HepG2 (cell line): ENCODE data around the gene MGAT1. TPM values are rescaled to one million over a fixed set of nuclear protein-coding genes. Genes with fewer than 3 reads are reported as not detected.

Source experiments
- AKAP8 ChIP-seq: sonication (generic); formaldehyde crosslinking; IDR thresholded peaks from 2 replicates; pipeline ENCODE4 v1.5.1; 2020; ENCODE audit warnings: mild to moderate bottlenecking, missing genetic modification reagents
- DMAP1 ChIP-seq: IDR thresholded peaks from 2 replicates; pipeline ENCODE4 v1.6.1; 2016
- ELF3 ChIP-seq: IDR thresholded peaks from 2 replicates; pipeline ENCODE4 v1.6.1; 2016; ENCODE audit warnings: missing genetic modification reagents, missing compliant biosample characterization
- FOXC1 ChIP-seq: sonication (generic); formaldehyde crosslinking; IDR thresholded peaks from 2 replicates; pipeline ENCODE4 v1.8.0; 2022; ENCODE audit warnings: mild to moderate bottlenecking, missing genetic modification reagents, borderline replicate concordance
- GABPB1 ChIP-seq: IDR thresholded peaks from 2 replicates; pipeline ENCODE4 v1.6.1; 2016; ENCODE audit warnings: mild to moderate bottlenecking, missing genetic modification reagents, moderate library complexity, missing compliant biosample characterization
- HOXA7 ChIP-seq: sonication (generic); formaldehyde crosslinking; IDR thresholded peaks from 2 replicates; pipeline ENCODE4 v1.8.1; 2022; ENCODE audit warnings: mild to moderate bottlenecking, missing genetic modification reagents, moderate library complexity
- MIER2 ChIP-seq: IDR thresholded peaks from 2 replicates; pipeline ENCODE4 v1.6.1; 2016; ENCODE audit warnings: missing biosample characterization, missing genetic modification reagents
- NCOA5 ChIP-seq: sonication (generic); formaldehyde crosslinking; IDR thresholded peaks from 2 replicates; pipeline ENCODE4 v1.4.0; 2020; ENCODE audit warnings: missing genetic modification reagents
- RBM22 ChIP-seq: fragments of 200-400 bp; formaldehyde crosslinking; optimal IDR thresholded peaks from 2 replicates; pipeline ENCODE3; 2017; ENCODE audit warnings: mild to moderate bottlenecking, low read length, moderate library complexity
- THAP11 ChIP-seq: IDR thresholded peaks from 2 replicates; pipeline ENCODE4 v1.6.1; 2016; ENCODE audit warnings: missing biosample characterization, missing genetic modification reagents
- XRCC5 ChIP-seq: fragments of 200-400 bp; formaldehyde crosslinking; optimal IDR thresholded peaks from 2 replicates; pipeline ENCODE3; 2017; ENCODE audit warnings: mild to moderate bottlenecking, low read length
- YEATS4 ChIP-seq: sonication (generic); formaldehyde crosslinking; IDR thresholded peaks from 2 replicates; pipeline ENCODE4 v1.4.0; 2020; ENCODE audit warnings: missing genetic modification reagents, borderline replicate concordance
- ZBTB1 ChIP-seq: sonication (generic); formaldehyde crosslinking; IDR thresholded peaks from 2 replicates; pipeline ENCODE4 v1.4.0; 2020; ENCODE audit warnings: missing genetic modification reagents, borderline replicate concordance
- ZFP90 ChIP-seq: sonication (generic); formaldehyde crosslinking; IDR thresholded peaks from 2 replicates; pipeline ENCODE4 v1.8.0; 2022; ENCODE audit warnings: missing genetic modification reagents, mild to moderate bottlenecking, inconsistent platforms, borderline replicate concordance
- ZFP91 ChIP-seq: sonication (generic); formaldehyde crosslinking; IDR thresholded peaks from 2 replicates; pipeline ENCODE4 v1.9.0; 2022; ENCODE audit warnings: missing genetic modification reagents, mild to moderate bottlenecking, borderline replicate concordance
- ZNF160 ChIP-seq: sonication (generic); formaldehyde crosslinking; IDR thresholded peaks from 2 replicates; pipeline ENCODE4 v1.8.0; 2022; ENCODE audit warnings: mild to moderate bottlenecking, inconsistent platforms, missing genetic modification reagents
- ZNF564 ChIP-seq: sonication (generic); formaldehyde crosslinking; IDR thresholded peaks from 2 replicates; pipeline ENCODE4 v1.8.1; 2023; ENCODE audit warnings: mild to moderate bottlenecking, missing genetic modification reagents
- ZNF574 ChIP-seq: sonication (generic); formaldehyde crosslinking; IDR thresholded peaks from 2 replicates; pipeline ENCODE4 v1.4.0; 2020; ENCODE audit warnings: missing genetic modification reagents
- ZNF773 ChIP-seq: sonication (generic); formaldehyde crosslinking; IDR thresholded peaks from 2 replicates; pipeline ENCODE4 v1.4.0; 2020; ENCODE audit warnings: missing genetic modification reagents, borderline replicate concordance
- polyA plus RNA-seq, 8 experiments: library from polyadenylated mRNA; depleted of rRNA in 3 of 8; stranded (reverse) in 7 of 8; unstranded in 1 of 8; fragments of >200 nt; fragmentation: Illumina TruSeq in 4 of 8; extraction: Trizol in 4 of 8; gene quantifications; 2 replicates each; pipeline versions ENCODE4 v1.2.1 to v1.2.3, GENCODE V29; 2011 to 2016; ENCODE audit warnings: low read depth in 4 of 8, missing spikeins in 1 of 8, mixed read lengths in 1 of 8; ENCODE audit not compliant: insufficient read depth in 1 of 8
- total RNA-seq, 5 experiments: library from RNA; depleted of rRNA; stranded (reverse); fragments of >200 nt; fragmentation: Illumina TruSeq; extraction: Trizol; gene quantifications; 2 replicates each; pipeline ENCODE4 v1.2.3, GENCODE V29; 2016; ENCODE audit warnings: low read depth in 1 of 5
- TF ChIP-seq, protein P1 (sequence below): sonication (generic); formaldehyde crosslinking; IDR thresholded peaks from 2 replicates; pipeline ENCODE4 v1.4.0; 2020; ENCODE audit warnings: missing genetic modification reagents, borderline replicate concordance
- TF ChIP-seq, protein P2 (sequence below): sonication (generic); formaldehyde crosslinking; IDR thresholded peaks from 2 replicates; pipeline ENCODE4 v1.8.0; 2022; ENCODE audit warnings: missing genetic modification reagents, mild to moderate bottlenecking, moderate library complexity, borderline replicate concordance

MGAT1 gene
- total and polyA plus RNA-seq, 2 of the 13 experiments (the other 11 are each of a cell fraction or from before 2014, with no cell fraction given): 50.1 to 55.3 TPM

- peak; percentile 74; the same call in 1 of the 2 replicates for TF ChIP-seq ZFP90 (CRISPR knock-in tag)
- TF ChIP-seq FOXC1: peak; percentile 47; the same call in 1 of the 2 replicates
- TF ChIP-seq ZNF160 (CRISPR knock-in tag): 0 out of 2 replicates have a peak, but pooled peaks have one; percentile 56
- TF ChIP-seq ZNF564: 0 out of 2 replicates have a peak, but pooled peaks have one; percentile 71
- TF ChIP-seq THAP11: no peak; the same call in 1 of the 2 replicates
- TF ChIP-seq, protein P1, sequence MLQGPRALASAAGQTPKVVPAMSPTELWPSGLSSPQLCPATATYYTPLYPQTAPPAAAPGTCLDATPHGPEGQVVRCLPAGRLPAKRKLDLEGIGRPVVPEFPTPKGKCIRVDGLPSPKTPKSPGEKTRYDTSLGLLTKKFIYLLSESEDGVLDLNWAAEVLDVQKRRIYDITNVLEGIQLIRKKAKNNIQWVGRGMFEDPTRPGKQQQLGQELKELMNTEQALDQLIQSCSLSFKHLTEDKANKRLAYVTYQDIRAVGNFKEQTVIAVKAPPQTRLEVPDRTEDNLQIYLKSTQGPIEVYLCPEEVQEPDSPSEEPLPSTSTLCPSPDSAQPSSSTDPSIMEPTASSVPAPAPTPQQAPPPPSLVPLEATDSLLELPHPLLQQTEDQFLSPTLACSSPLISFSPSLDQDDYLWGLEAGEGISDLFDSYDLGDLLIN: 0 out of 2 replicates have a peak, but pooled peaks have one; percentile 42
- peak; percentile 46 for TF ChIP-seq RBM22
- TF ChIP-seq AKAP8: peak; percentile 96
- peak; percentile 64 for TF ChIP-seq GABPB1 (CRISPR knock-in tag)
- TF ChIP-seq HOXA7: no peak
- TF ChIP-seq ELF3 (CRISPR knock-in tag): peak; percentile 18; the same call in 1 of the 2 replicates
- TF ChIP-seq MIER2: no peak
- TF ChIP-seq XRCC5: peak; percentile 6
- no peak for TF ChIP-seq NCOA5 (CRISPR knock-in tag)
- TF ChIP-seq ZFP91 (CRISPR knock-in tag): no peak
- TF ChIP-seq ZNF574 (CRISPR knock-in tag): peak; percentile 71
- TF ChIP-seq ZBTB1: no peak
- TF ChIP-seq ZNF773 (CRISPR knock-in tag): 0 out of 2 replicates have a peak, but pooled peaks have one; percentile 49
- TF ChIP-seq, protein P2, sequence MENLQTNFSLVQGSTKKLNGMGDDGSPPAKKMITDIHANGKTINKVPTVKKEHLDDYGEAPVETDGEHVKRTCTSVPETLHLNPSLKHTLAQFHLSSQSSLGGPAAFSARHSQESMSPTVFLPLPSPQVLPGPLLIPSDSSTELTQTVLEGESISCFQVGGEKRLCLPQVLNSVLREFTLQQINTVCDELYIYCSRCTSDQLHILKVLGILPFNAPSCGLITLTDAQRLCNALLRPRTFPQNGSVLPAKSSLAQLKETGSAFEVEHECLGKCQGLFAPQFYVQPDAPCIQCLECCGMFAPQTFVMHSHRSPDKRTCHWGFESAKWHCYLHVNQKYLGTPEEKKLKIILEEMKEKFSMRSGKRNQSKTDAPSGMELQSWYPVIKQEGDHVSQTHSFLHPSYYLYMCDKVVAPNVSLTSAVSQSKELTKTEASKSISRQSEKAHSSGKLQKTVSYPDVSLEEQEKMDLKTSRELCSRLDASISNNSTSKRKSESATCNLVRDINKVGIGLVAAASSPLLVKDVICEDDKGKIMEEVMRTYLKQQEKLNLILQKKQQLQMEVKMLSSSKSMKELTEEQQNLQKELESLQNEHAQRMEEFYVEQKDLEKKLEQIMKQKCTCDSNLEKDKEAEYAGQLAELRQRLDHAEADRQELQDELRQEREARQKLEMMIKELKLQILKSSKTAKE (CRISPR knock-in tag): no peak
- 0 out of 2 replicates have a peak, but pooled peaks have one; percentile 60 for TF ChIP-seq DMAP1 (CRISPR knock-in tag)
- peak; percentile 91 for TF ChIP-seq YEATS4 (CRISPR knock-in tag)
These were observed at the start of gene MGAT1 (continued) for GRCh38 chr5:180802325-180803180.
